IMR-90 (cell line): ENCODE results near the gene CNTLN. TPM values are rescaled to one million over a fixed set of nuclear protein-coding genes. Genes with fewer than 3 reads are reported as not detected.

ENCODE experiments used
- ATAC-seq: fragments of 200-7000 bp; cut with Tn5 transposase; 2 replicates; pipeline ENCODE4 v1.9.1; 2020; ENCODE audit warnings: low read depth, mild to moderate bottlenecking, moderate library complexity
- BruUV-seq: library from RNA; stranded (reverse); fragments of 400-500 nt; replicated peaks from 2 replicates; lab custom pipeline; 2021; lab: Mats Ljungman, UMichigan
- CTCF ChIA-PET: fragments of 300-600 bp; formaldehyde crosslinking; extraction: SDS; loops from one replicate; lab custom pipeline; 2021; ENCODE audit warnings: antibody characterized with exemption; lab: Yijun Ruan, JAX
- POLR2A ChIA-PET: fragments of 300-600 bp; sonication (Branson Sonifier 250); formaldehyde crosslinking; loops from one replicate; lab custom pipeline; 2022; ENCODE audit warnings: antibody characterized with exemption; ENCODE audit not compliant: unreplicated experiment; lab: Charles Lee
- DNase-seq: peaks from one replicate; pipeline ENCODE4 v3.0.0; 2013
- H2AFZ ChIP-seq: replicated peaks from 2 replicates; pipeline ENCODE3; 2013; ENCODE audit warnings: low read length, mild to moderate bottlenecking; ENCODE audit not compliant: poor library complexity
- H2AK5ac ChIP-seq: 2 replicates; pipeline ENCODE4 v1.6.1; 2013; ENCODE audit warnings: low read depth, low read length, inconsistent platforms
- H2AK9ac ChIP-seq: replicated peaks from 2 replicates; pipeline ENCODE3; 2013; ENCODE audit warnings: mild to moderate bottlenecking, low read depth, low read length, moderate library complexity; ENCODE audit not compliant: poor library complexity
- H2BK120ac ChIP-seq: 2 replicates; pipeline ENCODE4 v1.6.1; 2013; ENCODE audit warnings: low read depth, low read length, inconsistent platforms
- H2BK15ac ChIP-seq: 3 replicates; pipeline ENCODE4 v1.6.1; 2013; ENCODE audit warnings: low read depth, low read length, inconsistent platforms
- H2BK20ac ChIP-seq: 2 replicates; pipeline ENCODE4 v1.6.1; 2013; ENCODE audit warnings: low read depth, mild to moderate bottlenecking, inconsistent platforms, low read length, moderate library complexity
- H2BK5ac ChIP-seq: 2 replicates; pipeline ENCODE4 v1.6.1; 2013; ENCODE audit warnings: mild to moderate bottlenecking, low read depth, low read length, inconsistent platforms; ENCODE audit not compliant: poor library complexity, severe bottlenecking
- H3K14ac ChIP-seq: replicated peaks from 2 replicates; pipeline ENCODE4 v1.6.1; 2013; ENCODE audit warnings: low read depth, low read length, inconsistent platforms
- H3K18ac ChIP-seq: 2 replicates; pipeline ENCODE4 v1.6.1; 2013; ENCODE audit warnings: low read depth, low read length, control low read depth
- H3K23ac ChIP-seq: 2 replicates; pipeline ENCODE4 v1.6.1; 2013; ENCODE audit warnings: low read depth, low read length, inconsistent platforms
- H3K27ac ChIP-seq: 2 replicates; pipeline ENCODE4 v1.5.1; 2013; ENCODE audit warnings: mild to moderate bottlenecking, control low read depth, low read length; ENCODE audit not compliant: insufficient read depth
- H3K27me3 ChIP-seq: 2 replicates; pipeline ENCODE4 v1.6.1; 2013; ENCODE audit warnings: low read length; ENCODE audit not compliant: control insufficient read depth, insufficient read depth
- H3K36me3 ChIP-seq: 2 replicates; pipeline ENCODE4 v1.6.1; 2013; ENCODE audit warnings: low read length, mixed read lengths; ENCODE audit not compliant: control insufficient read depth, insufficient read depth
- H3K4ac ChIP-seq: 2 replicates; pipeline ENCODE4 v1.6.1; 2013; ENCODE audit warnings: low read depth, low read length, inconsistent platforms
- H3K4me1 ChIP-seq: 2 replicates; pipeline ENCODE4 v1.6.1; 2013; ENCODE audit warnings: low read length, mixed read lengths; ENCODE audit not compliant: control insufficient read depth, insufficient read depth
- H3K4me2 ChIP-seq: 2 replicates; pipeline ENCODE4 v1.6.1; 2013; ENCODE audit warnings: low read depth, mild to moderate bottlenecking, control low read depth, low read length, moderate library complexity
- H3K4me3 ChIP-seq: 2 replicates; pipeline ENCODE4 v1.5.1; 2013; ENCODE audit warnings: low read depth, mild to moderate bottlenecking, control low read depth, low read length, moderate library complexity; ENCODE audit not compliant: insufficient read depth
- H3K56ac ChIP-seq: 2 replicates; pipeline ENCODE4 v1.6.1; 2013; ENCODE audit warnings: low read length, inconsistent platforms; ENCODE audit not compliant: insufficient read depth; ENCODE audit errors: extremely low read depth
- H3K79me1 ChIP-seq, 2 experiments: 2 replicates each; pipeline ENCODE4 v1.6.1; 2013; ENCODE audit warnings: low read length in 2 of 2, inconsistent platforms in 1 of 2, low read depth in 1 of 2
- H3K9ac ChIP-seq: 2 replicates; pipeline ENCODE4 v1.6.1; 2013; ENCODE audit warnings: low read depth, low read length, control low read depth
- H3K9me1 ChIP-seq: 2 replicates; pipeline ENCODE4 v1.6.1; 2013; ENCODE audit warnings: low read length, inconsistent platforms; ENCODE audit not compliant: insufficient read depth
- H3K9me3 ChIP-seq: 2 replicates; pipeline ENCODE4 v1.6.1; 2013; ENCODE audit warnings: low read length; ENCODE audit not compliant: control insufficient read depth, insufficient read depth
- H4K20me1 ChIP-seq: 2 replicates; pipeline ENCODE4 v1.6.1; 2013; ENCODE audit warnings: low read length, inconsistent platforms; ENCODE audit not compliant: insufficient read depth
- H4K5ac ChIP-seq: 2 replicates; pipeline ENCODE4 v1.6.1; 2013; ENCODE audit warnings: mild to moderate bottlenecking, low read depth, low read length, control low read depth
- H4K8ac ChIP-seq, 2 experiments: 2 replicates each; pipeline ENCODE4 v1.6.1; 2013; ENCODE audit warnings: low read depth in 2 of 2, low read length in 2 of 2, control low read depth in 1 of 2, inconsistent platforms in 1 of 2
- H4K91ac ChIP-seq: 2 replicates; pipeline ENCODE4 v1.6.1; 2013; ENCODE audit warnings: low read depth, low read length, inconsistent platforms; ENCODE audit not compliant: insufficient read depth
- NFE2L2 ChIP-seq: fragments of 150-350 bp; IDR thresholded peaks from 2 replicates; pipeline ENCODE4 v1.6.1; 2016; ENCODE audit warnings: low read depth, mild to moderate bottlenecking, low read length
- RFX5 ChIP-seq: IDR thresholded peaks from 2 replicates; pipeline ENCODE4 v1.8.0; 2012; ENCODE audit warnings: low read depth, mild to moderate bottlenecking, low read length, moderate library complexity
- WGBS, 2 experiments: methylation state at CpG; one replicate each; pipeline versions ENCODE4 v1.1.5 to v1.1.7; 2013; ENCODE audit warnings: missing lambda C conversion rate in 2 of 2; ENCODE audit not compliant: insufficient read length in 1 of 2; ENCODE audit errors: extremely low coverage in 2 of 2; 5-methylcytosine and 5-hydroxymethylcytosine counted together
- dilution Hi-C: fragments of 300-500 bp; cut with HindIII; formaldehyde crosslinking; loops from one replicate; pipeline ENCODE4 v1.14.3; 2018; ENCODE audit warnings: low sequenced_read_pairs; ENCODE audit not compliant: unreplicated experiment
- in situ Hi-C: fragments of 300-500 bp; cut with MboI; formaldehyde crosslinking; loops from 3 replicates; pipeline ENCODE4 v1.14.3; 2019; ENCODE audit warnings: low sequenced_read_pairs, inconsistent platforms, mixed read lengths
- intact Hi-C: fragments of 100-400 bp; cut with micrococcal nuclease; formaldehyde crosslinking; loops from 2 replicates; pipeline ENCODE4 v1.10.0; 2022
- microRNA-seq, 2 experiments: library from miRNA; stranded (forward) in 1 of 2; unstranded in 1 of 2; fragments of 10-50 nt in 1 of 2; fragments of <30 nt in 1 of 2; gene quantifications in 1 of 2; microRNA quantifications in 1 of 2; one replicate each; pipeline versions ENCODE3 to v1.1.0; 2013 to 2020; ENCODE audit not compliant: insufficient read depth in 1 of 2, insufficient read length in 1 of 2, unreplicated experiment in 1 of 2
- polyA plus RNA-seq, 3 experiments: library from polyadenylated mRNA; depleted of rRNA; stranded (reverse); fragments of >200 nt; gene quantifications; 2 replicates each; pipeline ENCODE4 v1.2.3, GENCODE V29; 2012; ENCODE audit warnings: low replicate concordance in 1 of 3
- small RNA-seq, 5 experiments: library from RNA; depleted of rRNA; stranded (forward); fragments of <200 nt; gene quantifications; one replicate each; pipeline ENCODE3, GENCODE V24; 2012
- total RNA-seq: library from RNA; depleted of rRNA; stranded (reverse); fragments of >200 nt; gene quantifications from 2 replicates; pipeline ENCODE4 v1.2.3, GENCODE V29; 2012
- TF ChIP-seq, protein P1 (sequence below): conservative IDR thresholded peaks from 2 replicates; pipeline ENCODE4 v1.5.1; 2012; ENCODE audit warnings: mild to moderate bottlenecking, low read depth, low read length, improper control_type of control experiment
- TF ChIP-seq, protein P2 (sequence below): fragments of 150-350 bp; IDR thresholded peaks from 2 replicates; pipeline ENCODE4 v1.6.1; 2016; ENCODE audit warnings: low read depth, mild to moderate bottlenecking, low read length, moderate library complexity, borderline replicate concordance

CNTLN gene
- total and polyA plus RNA-seq, 2 of the 4 experiments (the other 2 are of a cell fraction): 3.8 to 5.9 TPM

GRCh38 chr9:17551023-17551422 lies 416.2 kb downstream of the CNTLN start:
- H3K9me3 ChIP-seq: no peaks in the 10 kb centered on the region
- no peak overlapping the region for H4K5ac ChIP-seq
- H3K4me1 ChIP-seq: no peaks in the 10 kb centered on the region
- no peak overlapping the region for H2BK5ac ChIP-seq
- no peak overlapping the region for H3K4me2 ChIP-seq
- intact Hi-C loops (loop anchor here (10.0 kb wide), 1 partner anchor 384 kb away; no protein-coding TSS in a partner anchor), in situ Hi-C loops (no loop called here), dilution Hi-C loops (no loop called here)
- H3K79me1 ChIP-seq: no peaks in the 10 kb centered on the region
- H2AK5ac ChIP-seq: no peak overlapping the region
- BruUV-seq: no TSS peak
- no peak overlapping the region for H3K4ac ChIP-seq
- H3K23ac ChIP-seq: no peak overlapping the region
- H4K20me1 ChIP-seq: no peaks in the 10 kb centered on the region
- H4K8ac ChIP-seq: no peak overlapping the region
- H3K18ac ChIP-seq: no peak overlapping the region
- no peak for DNase-seq
- TF ChIP-seq NFE2L2 (no peak), RFX5 (no peak)
- TF ChIP-seq, protein P1, sequence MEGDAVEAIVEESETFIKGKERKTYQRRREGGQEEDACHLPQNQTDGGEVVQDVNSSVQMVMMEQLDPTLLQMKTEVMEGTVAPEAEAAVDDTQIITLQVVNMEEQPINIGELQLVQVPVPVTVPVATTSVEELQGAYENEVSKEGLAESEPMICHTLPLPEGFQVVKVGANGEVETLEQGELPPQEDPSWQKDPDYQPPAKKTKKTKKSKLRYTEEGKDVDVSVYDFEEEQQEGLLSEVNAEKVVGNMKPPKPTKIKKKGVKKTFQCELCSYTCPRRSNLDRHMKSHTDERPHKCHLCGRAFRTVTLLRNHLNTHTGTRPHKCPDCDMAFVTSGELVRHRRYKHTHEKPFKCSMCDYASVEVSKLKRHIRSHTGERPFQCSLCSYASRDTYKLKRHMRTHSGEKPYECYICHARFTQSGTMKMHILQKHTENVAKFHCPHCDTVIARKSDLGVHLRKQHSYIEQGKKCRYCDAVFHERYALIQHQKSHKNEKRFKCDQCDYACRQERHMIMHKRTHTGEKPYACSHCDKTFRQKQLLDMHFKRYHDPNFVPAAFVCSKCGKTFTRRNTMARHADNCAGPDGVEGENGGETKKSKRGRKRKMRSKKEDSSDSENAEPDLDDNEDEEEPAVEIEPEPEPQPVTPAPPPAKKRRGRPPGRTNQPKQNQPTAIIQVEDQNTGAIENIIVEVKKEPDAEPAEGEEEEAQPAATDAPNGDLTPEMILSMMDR: no peak
- TF ChIP-seq, protein P2, sequence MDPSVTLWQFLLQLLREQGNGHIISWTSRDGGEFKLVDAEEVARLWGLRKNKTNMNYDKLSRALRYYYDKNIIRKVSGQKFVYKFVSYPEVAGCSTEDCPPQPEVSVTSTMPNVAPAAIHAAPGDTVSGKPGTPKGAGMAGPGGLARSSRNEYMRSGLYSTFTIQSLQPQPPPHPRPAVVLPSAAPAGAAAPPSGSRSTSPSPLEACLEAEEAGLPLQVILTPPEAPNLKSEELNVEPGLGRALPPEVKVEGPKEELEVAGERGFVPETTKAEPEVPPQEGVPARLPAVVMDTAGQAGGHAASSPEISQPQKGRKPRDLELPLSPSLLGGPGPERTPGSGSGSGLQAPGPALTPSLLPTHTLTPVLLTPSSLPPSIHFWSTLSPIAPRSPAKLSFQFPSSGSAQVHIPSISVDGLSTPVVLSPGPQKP: no peak
- no peak overlapping the region for H2AK9ac ChIP-seq
- no peaks in the 10 kb centered on the region for H3K27me3 ChIP-seq
- no peak overlapping the region for H3K27ac ChIP-seq
- no peak overlapping the region for H3K14ac ChIP-seq
- no peak overlapping the region for H4K91ac ChIP-seq
- no CpG with 5 or more reads among the region's 2 CpGs for WGBS, 2 experiments
- no peak overlapping the region for H3K9ac ChIP-seq
- CTCF ChIA-PET: no interaction called here
- H2BK20ac ChIP-seq: no peak overlapping the region
- H3K36me3 ChIP-seq: no peaks in the 10 kb centered on the region
- POLR2A ChIA-PET: no interaction called here
- H2BK15ac ChIP-seq: no peak overlapping the region
- no peak overlapping the region for H3K56ac ChIP-seq
- no peak overlapping the region for H2BK120ac ChIP-seq
- H3K4me3 ChIP-seq: no peak overlapping the region
- no peak overlapping the region for H2AFZ ChIP-seq
- ATAC-seq: no peak
- H3K9me1 ChIP-seq: no peaks in the 10 kb centered on the region

Small RNA genes lying within 50 kb of the gene (microRNA-seq; reads per million reads assigned to microRNA genes)
- not detected for gene RPS29P33 (ENCODE audit: insufficient read depth, insufficient read length)

Small RNA genes lying within 50 kb of the gene (small RNA-seq; reads per million reads assigned to genes)
- 0 reads per million in 5 experiments for gene RPS29P33
